GM19238 (cell line): Measurements from ENCODE around the gene RRAGD.
"Not testable (repeated sequence)": the region's sequence is repeated elsewhere in the genome, so short reads cannot be mapped to it uniquely, and the experiment has no call there.

Experiments used
- DNase-seq: peaks from one replicate; pipeline ENCODE4 v3.0.0; 2011; ENCODE audit warnings: low spot score; ENCODE audit not compliant: insufficient read length

Gene RRAGD

GRCh38 chr6:89411145-89412070 is 665 bp downstream of the RRAGD start:
- DNase-seq: no peak

DNA sequence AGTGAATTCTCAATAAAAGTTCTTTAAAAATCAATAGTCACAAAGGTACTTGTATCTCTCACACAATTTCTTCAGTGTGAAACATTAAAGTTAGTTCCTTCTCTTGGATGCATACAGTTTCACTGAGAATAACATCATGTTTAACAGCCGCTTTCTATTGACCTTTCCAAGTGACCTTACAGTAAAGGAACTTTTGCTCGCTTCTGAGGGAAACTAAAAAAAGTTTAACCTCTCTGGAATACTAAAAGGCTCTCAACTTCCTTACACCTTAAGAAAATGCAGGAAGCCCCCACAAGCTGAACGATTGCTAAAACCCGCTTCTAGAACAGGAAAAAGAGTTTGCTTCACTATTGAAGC is 1.3 kb downstream of the RRAGD start:
- no peak for DNase-seq

DNA sequence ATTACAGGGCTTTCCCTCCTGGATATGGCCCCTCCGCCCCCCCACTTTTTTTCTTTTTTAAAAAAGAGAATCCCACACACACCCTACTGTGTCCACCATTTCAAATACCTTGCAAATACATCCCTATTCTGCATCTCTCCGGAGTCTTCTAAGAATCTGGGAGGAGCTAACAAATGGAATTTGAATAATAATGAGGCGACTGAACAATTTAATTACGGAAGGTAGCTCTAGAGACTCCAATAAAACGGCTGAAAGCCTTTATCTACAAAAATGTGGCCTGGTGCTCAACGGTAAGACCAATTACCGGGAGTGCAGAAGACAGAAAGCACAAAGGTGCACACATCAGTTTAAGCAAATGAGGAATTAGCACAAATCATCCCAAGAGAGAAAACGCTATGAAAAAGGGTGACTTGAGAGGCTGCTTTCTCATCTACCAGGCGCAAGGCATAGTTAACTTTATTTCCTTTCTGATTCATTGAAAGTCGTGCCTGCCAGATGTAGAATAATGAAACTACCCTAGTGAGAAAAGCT is 1.8 kb downstream of the RRAGD start:
- DNase-seq: no peak

GRCh38 chr6:89409461-89410035 is 2.5 kb downstream of the RRAGD start:
- DNase-seq: no peak

DNA sequence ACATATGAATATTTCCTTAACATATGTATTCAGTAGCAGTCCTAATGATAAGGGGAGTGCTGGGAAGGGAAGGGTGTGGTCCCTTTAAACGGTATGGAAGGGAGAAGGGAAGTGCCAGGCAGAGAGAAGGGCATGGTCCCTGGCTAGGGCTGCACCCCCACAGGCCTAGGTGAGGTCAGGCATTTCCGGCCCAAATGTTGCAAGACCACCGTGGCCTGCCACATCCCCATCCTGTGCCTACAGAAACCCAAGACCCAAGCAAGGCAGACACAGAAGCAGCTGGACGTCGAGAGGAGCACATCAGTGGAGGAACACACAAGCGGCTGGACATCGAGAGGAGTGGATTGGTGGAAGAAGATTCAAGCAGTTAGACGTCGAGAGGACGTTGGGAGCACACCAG is 5.9 kb downstream of the RRAGD start:
- no peak for DNase-seq

DNA sequence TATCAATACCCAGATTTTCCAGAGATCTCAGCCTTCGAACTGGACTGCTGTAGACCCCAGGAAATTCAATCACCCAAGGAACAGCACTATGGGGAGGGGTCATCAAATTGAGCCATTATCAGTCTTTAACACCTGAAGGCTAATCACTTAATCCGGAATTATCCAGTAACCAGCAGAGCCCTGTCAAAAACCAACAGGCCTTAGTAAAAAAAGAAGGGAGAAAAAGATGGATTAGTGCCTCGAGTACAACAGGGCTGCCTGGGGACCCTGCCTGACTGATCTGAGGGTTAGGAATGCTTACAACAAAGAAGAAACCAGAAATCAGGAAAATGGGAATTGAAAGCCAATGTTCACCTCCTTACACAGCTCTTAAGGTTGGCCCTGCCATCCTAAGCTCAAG is 7.6 kb downstream of the RRAGD start:
- no peak for DNase-seq

DNA sequence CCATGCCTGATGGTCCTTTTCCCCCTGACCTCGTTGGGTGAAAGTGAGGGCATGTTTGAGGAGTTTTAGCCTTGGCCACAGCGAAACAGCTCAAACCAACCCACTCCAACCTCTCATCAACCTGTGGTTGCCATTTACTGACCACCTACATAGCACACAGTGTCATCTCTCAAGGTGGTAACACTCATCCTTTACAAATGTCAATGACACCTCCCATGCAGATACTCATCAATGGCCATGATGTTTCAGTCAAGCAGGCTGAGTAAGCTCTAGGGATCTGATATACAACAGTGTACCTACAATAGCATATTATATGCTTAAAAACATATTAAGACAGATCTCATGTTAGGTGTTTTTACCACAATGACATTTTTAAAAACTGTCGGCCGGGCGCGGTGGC is 9.3 kb downstream of the RRAGD start:
- no peak for DNase-seq

DNA sequence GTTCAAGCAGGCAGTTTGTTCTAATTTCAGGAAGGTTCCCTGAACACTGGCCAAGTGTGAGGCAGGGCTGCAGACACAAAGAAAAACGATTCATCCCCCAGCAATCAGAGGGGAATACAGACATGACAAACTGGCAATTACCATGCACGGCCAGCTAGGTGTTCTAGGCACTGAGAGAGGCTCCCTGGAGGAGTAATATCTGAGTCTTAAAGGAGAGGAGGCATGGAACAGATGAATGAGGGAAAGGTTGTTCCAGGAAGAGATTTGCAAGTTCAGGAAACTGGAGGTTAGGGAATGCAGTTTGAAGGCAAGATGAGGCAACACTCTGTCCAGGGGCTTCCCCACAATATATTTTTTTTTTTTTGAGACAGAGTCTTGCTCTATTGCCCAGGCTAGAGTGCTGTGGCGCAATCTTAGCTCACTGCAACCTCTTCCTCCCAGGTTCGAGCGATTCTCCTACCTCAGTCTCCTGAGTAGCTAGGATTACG is 11.1 kb downstream of the RRAGD start:
- DNase-seq: no peak

- DNase-seq: no peak
Observed at GRCh38 chr6:89400050-89400449, 12.0 kb downstream of the RRAGD start.

DNA sequence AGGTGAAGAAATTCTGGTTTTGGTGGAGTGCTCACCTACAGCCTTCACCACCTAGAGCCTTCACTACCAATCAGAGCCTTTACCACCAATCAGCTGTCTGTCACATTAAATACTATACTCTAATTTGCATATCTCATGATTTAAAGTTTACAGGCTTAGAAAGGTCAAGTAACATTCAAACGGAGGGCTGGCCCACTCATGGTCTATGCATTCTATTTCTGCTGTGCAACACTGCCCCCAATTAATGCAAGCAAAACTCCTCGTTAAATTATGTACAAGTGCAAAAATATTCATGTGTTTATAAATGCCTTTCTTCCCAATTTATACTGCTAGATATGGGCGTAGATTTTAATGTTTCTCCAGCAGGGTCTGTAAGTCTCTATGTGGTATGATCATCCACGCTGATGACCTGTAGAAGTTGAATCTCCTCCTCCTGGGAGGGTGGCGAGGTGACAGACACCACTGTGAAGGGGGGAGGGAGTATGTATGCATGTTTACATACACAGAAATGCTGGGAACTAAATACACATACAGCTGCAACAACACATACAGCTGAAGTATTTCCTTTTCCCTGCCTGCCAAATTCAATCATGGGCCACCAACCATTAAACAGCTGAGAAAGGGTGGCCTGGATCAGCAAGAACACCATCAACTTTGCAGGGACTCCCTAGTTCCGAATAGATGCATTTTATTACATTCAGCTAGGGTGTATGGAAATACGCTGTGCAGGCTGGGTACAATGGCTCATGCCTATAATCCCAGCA is 13.1 kb downstream of the RRAGD start:
- no peak for DNase-seq

DNA sequence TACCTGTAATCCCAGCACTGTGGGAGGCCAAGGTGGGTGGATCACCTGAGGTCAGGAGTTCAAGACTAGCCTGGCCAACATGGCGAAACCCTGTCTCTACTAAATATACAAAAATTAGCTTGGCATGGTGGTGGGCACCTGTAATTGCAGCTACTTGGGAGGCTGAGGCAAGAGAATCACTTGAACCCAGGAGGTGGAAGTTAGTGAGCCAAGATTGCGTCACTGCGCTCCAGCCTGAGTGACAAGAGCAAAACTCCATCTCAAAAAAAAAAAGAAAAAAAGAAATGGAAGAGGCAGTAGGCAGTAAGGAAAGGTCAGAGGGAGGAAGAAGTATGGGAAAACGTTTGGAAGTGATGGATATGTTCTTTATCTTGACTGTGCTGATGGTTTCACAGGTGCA is 14.2 kb downstream of the RRAGD start:
- DNase-seq: not testable (repeated sequence)

- DNase-seq: no peak
Observed at GRCh38 chr6:89393659-89394058, 18.4 kb downstream of the RRAGD start.

- no peak for DNase-seq
Observed at GRCh38 chr6:89392823-89393222, 19.2 kb downstream of the RRAGD start.

DNA sequence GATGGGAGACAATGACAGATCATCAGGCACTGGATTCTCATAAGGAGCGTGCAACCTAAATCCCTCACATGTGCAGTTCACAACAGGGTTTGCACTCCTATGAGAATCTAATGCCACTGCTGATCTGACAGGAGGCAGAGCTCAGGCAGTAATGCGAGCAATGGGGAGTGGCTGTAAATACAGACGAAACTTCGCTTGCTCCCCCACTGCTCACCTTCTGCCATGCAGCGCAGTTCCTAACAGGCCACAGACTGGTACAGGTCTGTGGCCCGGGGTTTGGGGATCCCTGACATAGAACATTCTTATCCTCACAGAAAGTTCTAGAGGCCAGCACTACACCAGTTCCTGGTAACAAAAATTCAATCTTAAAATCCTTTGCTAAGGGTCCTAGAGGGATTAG is 23.2 kb downstream of the RRAGD start:
- DNase-seq: no peak

GRCh38 chr6:89387516-89388201 is 24.4 kb downstream of the RRAGD start:
- DNase-seq: no peak

DNA sequence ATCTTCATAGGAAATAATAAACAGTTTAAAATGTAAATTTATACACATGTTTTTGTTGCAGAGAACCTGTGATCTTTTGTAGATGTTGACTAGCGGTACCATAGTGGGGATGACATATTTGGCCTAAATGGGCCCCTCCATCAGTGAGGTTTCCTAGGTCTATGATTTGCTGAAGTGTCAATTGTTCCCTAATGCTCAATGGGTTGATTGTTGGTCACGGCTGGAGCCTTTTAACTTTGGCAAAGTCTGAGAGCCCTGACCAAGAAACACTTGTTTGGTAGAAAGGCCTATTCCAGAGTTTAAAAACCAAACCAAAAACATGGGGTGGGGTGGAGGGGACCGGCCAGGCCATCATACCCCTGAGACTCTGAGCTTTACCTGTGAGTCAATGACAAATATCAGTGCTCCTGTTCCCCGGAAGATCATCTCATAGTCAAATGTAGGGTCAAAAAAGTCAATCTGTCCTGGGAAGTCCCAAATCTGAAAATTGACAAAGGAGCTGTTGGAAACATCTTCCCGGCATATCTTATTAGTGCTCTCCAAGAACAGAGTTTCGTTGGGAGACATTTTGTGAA is 25.1 kb downstream of the RRAGD start:
- DNase-seq: no peak

DNA sequence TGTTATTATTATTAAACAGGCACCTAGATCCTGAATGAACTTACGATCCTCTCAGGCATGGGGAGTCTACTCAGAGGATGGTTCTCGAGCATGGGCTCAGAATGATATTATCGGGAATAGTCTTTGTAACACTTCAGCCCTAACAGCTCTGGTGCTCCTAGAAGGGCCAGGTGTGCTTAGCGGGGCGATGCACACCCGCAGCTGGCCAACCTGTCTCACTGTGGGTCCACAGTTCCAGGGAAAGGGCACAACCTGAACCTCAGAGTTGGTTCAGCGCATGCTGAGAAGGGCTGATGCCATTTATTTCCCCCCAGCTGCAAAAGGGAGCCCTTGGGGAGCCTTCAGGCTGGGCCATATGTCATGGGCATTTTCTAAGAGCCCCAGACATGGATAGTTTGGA is 26.2 kb downstream of the RRAGD start:
- DNase-seq: no peak

- DNase-seq: no peak
Observed at GRCh38 chr6:89385156-89385667, 26.9 kb downstream of the RRAGD start.

- no peak for DNase-seq
Observed at GRCh38 chr6:89381031-89381430, 31.0 kb downstream of the RRAGD start.

DNA sequence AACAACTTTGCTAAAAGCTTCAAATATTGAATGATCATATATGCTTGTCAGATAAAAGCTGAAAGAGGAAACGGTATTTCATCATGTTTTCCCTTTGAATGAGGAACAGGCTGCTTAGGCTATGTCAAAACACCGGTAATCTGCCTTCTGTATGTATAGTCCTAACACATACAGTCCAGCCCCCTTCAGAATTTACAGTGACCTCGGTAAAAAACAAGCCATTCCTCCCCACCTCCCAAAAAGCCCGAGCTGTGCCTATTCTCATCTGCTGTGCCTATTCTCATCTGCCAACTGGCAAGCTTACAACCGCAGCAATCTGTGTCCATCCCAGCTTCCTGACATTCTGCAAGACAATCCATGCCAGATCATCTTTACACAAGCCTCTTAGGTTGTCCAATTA is 32.8 kb downstream of the RRAGD start:
- DNase-seq: no peak

DNA sequence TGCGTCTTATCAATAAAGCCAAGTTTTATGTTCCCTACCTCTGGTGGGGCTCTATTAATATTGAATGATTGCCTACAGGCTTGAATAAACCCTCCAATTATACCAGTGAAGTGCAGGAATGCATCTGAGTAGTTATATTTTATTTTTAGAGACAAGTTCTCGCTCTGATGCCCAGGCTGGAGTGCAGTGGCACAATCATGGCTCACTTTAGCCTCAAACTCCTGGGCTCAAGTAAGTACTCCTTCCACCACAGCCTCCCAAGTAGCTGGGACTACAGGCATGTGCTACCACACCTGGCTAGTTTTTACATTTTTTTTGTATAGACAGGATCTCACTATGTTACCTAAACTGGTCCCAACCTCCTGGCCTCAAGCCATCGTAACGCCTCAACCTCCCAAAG is 33.4 kb downstream of the RRAGD start:
- DNase-seq: no peak
